H54 (cell line): Measurements from ENCODE around the gene SYAP1.

ENCODE experiments used
- DNase-seq: peaks from one replicate; pipeline ENCODE4 v3.0.0; 2011; ENCODE audit warnings: low spot score, mixed read lengths; ENCODE audit not compliant: insufficient read length
- FAIRE-seq: peaks from 3 replicates; lab custom pipeline; 2011; peaks lifted over from hg19 to GRCh38; lab: Jason Lieb, UNC
- POLR2A ChIP-seq: IDR thresholded peaks from 2 replicates; pipeline ENCODE4 v1.6.1; 2011; ENCODE audit warnings: low read depth, mild to moderate bottlenecking, low read length

Gene SYAP1, protein sequence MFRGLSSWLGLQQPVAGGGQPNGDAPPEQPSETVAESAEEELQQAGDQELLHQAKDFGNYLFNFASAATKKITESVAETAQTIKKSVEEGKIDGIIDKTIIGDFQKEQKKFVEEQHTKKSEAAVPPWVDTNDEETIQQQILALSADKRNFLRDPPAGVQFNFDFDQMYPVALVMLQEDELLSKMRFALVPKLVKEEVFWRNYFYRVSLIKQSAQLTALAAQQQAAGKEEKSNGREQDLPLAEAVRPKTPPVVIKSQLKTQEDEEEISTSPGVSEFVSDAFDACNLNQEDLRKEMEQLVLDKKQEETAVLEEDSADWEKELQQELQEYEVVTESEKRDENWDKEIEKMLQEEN

DNA sequence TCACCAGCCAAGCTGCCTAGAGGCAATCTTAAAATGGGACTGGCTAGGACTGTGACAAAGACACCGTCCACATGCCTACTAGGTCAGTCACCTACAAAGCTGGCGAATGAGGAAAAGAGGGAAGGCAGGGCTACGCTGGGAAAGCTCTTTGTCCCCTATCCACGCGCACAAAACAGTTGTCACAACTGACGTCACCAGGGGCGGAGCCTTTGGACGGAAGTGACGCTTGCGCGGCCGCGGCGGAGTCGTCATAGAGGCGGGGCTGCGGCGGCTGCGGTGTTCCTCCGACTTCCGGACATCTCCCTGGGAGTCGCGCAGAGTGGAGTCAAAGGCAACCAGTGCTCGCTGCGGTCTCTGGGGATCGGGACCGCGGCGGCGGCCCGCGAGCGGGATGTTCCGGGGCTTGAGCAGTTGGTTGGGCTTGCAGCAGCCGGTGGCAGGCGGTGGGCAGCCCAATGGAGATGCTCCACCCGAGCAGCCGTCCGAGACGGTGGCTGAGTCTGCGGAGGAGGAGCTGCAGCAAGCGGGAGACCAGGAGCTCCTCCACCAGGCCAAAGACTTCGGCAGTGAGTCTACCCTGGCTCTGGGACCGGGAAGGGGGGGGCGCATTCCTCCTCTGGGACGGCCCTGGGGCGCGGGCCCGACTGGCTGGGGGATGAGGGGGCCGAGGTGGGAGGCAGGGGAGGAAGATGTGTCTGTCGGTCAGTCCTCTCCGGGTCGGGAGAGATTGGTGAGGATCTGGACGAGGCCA lies at the start of gene SYAP1:
TSS of gene SYAP1 (plus strand) at position 279 of the 751 bp plus-strand sequence. CDS start at position 392, 113 bp downstream.
- TF ChIP-seq POLR2A = peak; percentile 80
- no peak for FAIRE-seq
- peak; percentile 35 for DNase-seq

DNA sequence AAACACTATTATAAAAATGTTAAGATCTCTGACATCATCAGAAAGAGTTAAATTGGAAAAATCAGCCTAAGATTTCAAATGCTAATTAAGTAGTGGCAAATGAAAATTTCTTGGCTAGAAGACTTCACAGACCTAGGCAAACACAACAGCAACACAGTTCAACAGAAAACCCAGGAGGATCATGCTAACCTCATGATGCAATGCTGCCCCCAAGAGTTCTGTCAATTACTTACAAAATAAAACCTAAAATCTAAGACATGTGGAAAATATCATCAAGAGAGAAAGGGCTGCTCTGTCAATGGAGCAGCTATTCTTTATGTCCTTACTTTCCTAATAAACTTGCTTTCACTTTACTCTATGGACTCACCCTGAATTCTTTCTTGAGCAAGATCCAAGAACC lies 48.4 kb upstream of the SYAP1 start:
- FAIRE-seq (no peak), DNase-seq (no peak)
- no peak for TF ChIP-seq POLR2A

DNA sequence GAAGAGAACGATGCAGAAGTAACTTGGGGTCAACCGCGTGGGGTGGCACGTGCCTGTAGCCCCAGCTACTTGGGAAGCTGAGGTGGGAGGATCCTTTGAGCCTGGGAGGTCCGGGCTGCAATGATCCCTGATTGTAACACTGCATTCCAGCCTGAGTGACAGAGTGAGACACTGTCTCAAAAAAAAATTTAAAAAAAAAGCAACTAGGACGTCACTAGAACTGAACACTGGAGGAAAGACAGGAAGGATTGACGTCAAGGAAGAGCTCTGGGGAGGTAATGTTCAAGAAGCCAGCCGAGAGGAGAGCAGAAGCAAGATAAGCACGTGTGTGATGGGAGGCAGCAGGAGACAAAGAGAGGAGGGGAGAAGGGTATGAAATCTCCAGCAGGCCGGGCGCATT lies 40.7 kb upstream of the SYAP1 start:
- no peak for FAIRE-seq
- no peak for DNase-seq
- no peak for TF ChIP-seq POLR2A

DNA sequence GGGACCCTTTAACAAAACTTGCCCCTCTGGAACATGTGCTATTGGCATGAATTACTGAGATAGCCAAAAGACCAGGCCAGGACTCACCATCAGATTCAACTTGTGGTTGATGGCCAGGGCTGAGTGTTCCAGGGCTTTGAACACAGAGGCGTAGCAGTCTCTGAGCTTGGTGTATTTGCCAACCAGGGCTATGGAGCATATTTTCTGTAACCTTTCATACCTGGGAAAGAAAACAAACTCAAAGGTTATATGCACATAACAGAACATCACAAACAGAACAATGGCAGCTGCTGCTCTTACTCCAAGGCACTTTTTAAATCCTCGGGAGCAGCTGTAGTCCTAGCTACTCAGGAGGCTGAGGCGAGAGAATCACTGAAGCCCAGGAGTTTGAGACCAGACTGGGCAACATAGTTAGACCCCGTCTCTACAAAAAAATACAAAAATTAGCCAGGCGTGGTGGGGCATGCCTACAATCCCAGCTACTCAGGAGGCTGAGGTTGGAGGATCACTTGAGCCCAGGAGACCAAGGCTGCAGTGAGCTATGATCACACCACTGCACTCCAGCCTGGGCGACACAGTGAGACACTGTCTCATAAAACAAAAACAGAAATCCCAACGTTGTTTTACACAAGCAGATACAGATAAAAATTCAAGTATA lies 36.3 kb upstream of the SYAP1 start:
- FAIRE-seq = no peak

DNA sequence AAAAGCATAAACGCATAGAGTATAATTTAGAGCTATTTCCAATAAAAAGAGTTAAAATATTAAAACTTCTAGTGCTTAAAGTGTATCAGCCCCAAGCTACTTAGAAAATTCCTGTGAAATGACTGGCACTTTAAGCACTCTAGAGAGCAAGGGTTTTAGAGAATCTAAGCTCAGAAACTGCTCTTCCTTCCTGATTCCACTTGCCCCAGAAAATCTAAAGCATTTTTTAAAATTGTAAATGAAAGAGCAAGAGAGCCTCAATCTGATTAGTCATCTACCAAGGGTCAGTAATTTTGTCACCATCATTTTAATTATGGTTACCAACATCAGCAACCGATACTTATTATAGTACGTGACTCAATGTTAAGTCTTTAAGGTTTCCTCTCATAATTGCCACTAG lies 31.9 kb upstream of the SYAP1 start:
- TF ChIP-seq POLR2A = no peak

More for the DNA sequence above, 36.3 kb upstream of the SYAP1 start:
- TF ChIP-seq POLR2A = no peak
- no peak for DNase-seq

DNA sequence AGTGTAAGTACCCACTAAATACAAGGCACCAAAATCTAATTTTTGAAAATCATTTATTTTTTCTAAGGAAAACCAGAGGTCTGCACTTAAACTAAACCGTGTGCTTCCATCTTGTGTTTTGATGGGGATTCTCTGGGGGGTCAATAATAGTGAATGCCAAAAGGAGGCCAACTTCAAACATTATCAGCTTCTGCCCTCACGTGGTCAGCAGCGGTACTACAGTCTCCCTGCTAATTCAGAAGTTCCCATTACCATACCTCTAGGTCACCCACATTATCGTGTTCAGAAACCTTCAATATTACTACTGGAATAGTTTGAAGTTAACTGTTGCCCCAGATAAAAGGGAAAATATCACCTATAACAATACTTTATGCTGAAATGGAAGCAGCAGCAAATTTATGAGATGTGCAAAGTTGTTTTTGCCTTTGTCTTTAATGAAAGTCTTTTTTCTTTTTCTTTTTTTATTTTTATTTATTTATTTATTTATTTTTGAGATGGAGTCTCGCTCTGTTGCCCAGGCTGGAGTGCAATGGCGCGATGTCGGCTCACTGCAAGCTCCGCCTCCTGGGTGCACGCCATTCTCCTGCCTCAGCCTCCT lies 24.2 kb upstream of the SYAP1 start:
- DNase-seq (no peak), FAIRE-seq (no peak)

More for the DNA sequence above, 31.9 kb upstream of the SYAP1 start:
- FAIRE-seq (no peak), DNase-seq (no peak)

DNA sequence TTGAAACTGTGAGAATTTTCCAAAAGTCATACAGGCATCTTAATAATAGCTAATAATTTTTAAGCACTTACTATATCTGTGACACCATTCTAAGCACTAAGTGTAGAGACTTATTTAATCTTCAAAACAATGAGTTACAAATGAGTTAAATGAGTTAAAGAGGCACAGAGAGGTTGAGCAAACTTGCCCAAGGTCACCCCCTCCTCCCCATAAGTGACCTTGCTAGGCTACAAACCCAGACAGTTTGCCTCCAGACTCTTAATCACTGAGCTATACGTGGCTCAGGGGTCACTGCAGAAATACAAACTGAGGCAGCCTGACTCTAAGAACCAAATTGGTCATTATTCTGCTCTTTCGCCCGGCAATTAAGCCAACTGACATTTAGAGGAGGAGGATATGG lies 22.5 kb upstream of the SYAP1 start:
- FAIRE-seq = no peak
- no peak for TF ChIP-seq POLR2A

More for the DNA sequence above, 24.2 kb upstream of the SYAP1 start:
- no peak for TF ChIP-seq POLR2A

GRCh38 chrX:16699389-16699788 lies 20.0 kb upstream of the SYAP1 start:
- no peak for DNase-seq
- no peak for FAIRE-seq
- TF ChIP-seq POLR2A = no peak

More for the DNA sequence above, 22.5 kb upstream of the SYAP1 start:
- no peak for DNase-seq

DNA sequence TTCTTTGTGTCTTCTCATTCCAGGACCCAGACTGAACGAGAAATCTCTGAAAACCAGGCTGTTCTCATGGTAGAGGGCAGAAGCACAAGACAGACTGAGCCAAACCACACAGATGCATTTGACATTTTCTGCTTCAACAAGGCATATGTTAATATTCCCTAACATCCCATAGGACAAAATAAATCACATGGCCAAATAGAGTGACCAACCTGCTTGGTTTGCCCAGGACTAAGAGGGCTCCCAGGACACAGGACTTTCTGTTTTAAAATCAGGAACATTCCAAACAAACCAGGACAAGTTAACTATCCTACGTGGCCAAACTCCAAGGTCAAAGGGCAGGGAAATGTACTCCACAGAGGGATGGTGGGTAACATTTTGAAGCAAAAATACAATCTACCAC lies 18.7 kb upstream of the SYAP1 start:
- no peak for TF ChIP-seq POLR2A

DNA sequence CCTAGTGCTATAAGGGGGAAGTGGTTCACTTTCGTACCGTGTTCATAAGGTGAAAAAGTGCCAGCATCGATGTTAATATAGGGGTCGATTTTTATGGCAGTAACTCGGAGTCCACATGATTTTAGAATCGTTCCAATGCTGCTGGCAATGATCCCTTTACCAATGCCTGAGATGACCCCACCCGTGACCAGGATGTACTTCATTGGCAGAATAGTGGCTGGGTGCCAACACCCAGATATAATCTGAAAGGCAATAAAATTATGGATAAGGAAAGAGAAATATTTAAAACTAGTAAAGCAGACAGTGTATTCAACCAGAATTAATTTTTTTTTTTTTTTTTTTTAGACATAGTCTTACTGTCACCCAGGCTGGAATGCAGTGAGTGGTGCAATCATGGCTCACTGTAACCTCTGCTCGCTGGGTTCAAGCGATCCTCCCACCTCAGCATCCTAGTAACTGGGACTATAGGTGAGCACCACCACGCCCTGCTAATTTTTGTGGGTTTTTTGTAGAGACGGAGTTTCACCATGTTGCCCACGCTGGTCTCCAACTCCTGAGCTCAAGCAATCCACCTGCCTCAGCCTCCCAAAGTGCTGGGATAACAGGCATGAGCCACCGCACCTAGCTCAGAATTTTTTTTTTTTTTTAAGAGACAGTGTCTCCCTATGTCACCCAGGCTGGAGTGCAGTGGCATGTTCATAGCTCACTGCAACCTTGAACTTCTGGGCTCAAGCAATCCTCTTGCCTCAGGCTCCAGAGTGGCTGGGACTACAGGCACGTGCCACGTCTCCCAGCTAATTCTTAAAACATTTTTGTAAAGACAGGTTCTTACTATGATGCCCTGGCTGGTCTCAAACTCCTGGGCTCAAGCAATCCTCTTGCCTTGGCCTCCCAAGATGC lies 16.5 kb upstream of the SYAP1 start:
- FAIRE-seq (no peak), DNase-seq (no peak)
- TF ChIP-seq POLR2A = no peak

More for the DNA sequence above, 18.7 kb upstream of the SYAP1 start:
- DNase-seq = no peak
- FAIRE-seq = no peak

DNA sequence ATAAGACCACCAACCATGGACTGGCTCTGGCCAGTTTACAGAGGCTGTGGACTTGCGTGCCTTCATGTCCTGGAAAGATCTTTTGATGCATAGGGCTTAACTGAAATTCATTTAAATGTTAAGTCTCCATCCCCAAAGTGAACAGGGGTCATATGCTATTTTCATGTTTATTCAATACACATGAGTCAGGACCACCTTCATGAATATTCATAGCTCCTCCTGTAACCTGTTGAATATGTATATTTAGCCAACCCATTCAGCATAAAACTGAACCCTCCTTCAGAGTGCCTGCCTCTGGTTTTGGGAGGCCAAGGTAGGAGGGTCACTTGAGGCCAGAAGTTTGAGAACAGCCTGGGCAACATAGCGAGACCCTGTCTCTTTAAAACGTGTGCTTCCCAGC lies 14.0 kb upstream of the SYAP1 start:
- DNase-seq (no peak), FAIRE-seq (no peak)
- no peak for TF ChIP-seq POLR2A

DNA sequence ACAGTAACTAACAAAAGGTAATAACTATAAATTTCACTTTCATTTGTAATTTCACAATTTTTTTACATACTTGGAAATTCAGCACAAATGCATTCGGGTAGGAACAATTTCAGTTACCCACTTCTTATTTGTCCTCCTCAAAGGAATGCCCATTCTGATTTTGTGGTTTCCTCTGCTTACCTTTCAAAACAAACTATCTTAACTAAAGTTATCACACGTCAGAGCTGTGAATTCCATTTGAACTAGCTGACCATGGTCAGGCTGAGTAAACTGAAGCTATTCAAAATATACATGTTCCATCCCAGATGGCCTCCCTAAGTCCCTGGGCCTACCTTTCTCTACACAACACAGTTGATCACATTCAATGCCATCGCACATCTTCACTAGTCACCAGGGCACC lies 11.4 kb upstream of the SYAP1 start:
- DNase-seq = no peak
- no peak for TF ChIP-seq POLR2A
- no peak for FAIRE-seq
